Peyer's patch (tissue), 4 donors: ENCODE results near the gene RHBDD1. TPM values are rescaled to one million over a fixed set of nuclear protein-coding genes. Genes with fewer than 3 reads are reported as not detected.

Experiments used
- DNase-seq, 3 donors: peaks; one replicate each; pipeline ENCODE4 v3.0.0-alpha.2; 2017 to 2019
- H3K27ac ChIP-seq, 4 donors: fragments of 200-600 bp; sonication (generic); one replicate each; pipeline ENCODE4 v1.5.1; 2016 to 2019
- H3K27me3 ChIP-seq, 2 donors: fragments of 200-600 bp; sonication (generic); one replicate each; pipeline ENCODE4 v1.5.1; 2019
- H3K36me3 ChIP-seq, 3 donors: fragments of 200-600 bp; sonication (generic); one replicate each; pipeline ENCODE4 v1.5.1; 2016 to 2019
- H3K4me1 ChIP-seq, 4 donors: fragments of 200-600 bp; sonication (generic); one replicate each; pipeline ENCODE4 v1.5.1; 2016 to 2019
- H3K4me3 ChIP-seq, 4 donors: fragments of 200-600 bp; sonication (generic); 1 replicate in 3 of 4; 2 replicates in 1 of 4; pipeline ENCODE4 v1.5.1; 2016 to 2019; ENCODE audit warnings: mild to moderate bottlenecking in 1 of 4
- H3K9me3 ChIP-seq, 4 donors: fragments of 200-600 bp; sonication (generic); one replicate each; pipeline ENCODE4 v1.5.1; 2016 to 2019; ENCODE audit warnings: mild to moderate bottlenecking in 1 of 4
- CTCF ChIP-seq, 6 experiments: fragments of 450-650 bp in 4 of 6; fragments of 200-600 bp in 2 of 6; sonication (generic) in 1 of 6; IDR thresholded peaks; one replicate each; pipeline ENCODE4 v1.5.1; 2017 to 2019; ENCODE audit warnings: antibody characterized with exemption in 6 of 6, mild to moderate bottlenecking in 3 of 6, moderate library complexity in 1 of 6
- POLR2A ChIP-seq, 2 donors: fragments of 450-650 bp; IDR thresholded peaks; one replicate each; pipeline ENCODE4 v1.5.1; 2017; ENCODE audit warnings: antibody characterized with exemption in 2 of 2, mild to moderate bottlenecking in 2 of 2, moderate library complexity in 2 of 2
- total RNA-seq, 4 donors: library from RNA; depleted of rRNA; stranded (reverse); fragments of >200 nt; gene quantifications; one replicate each; pipeline ENCODE4 v1.1.0, GENCODE V29; 2016

RHBDD1 gene
- total RNA-seq, 4 donors from 2014 or later = 12.6 to 68.5 (median 30.6) TPM

GRCh38 chr2:226904592-226904991 lies 68.7 kb downstream of the RHBDD1 start:
- TF ChIP-seq CTCF (IDR thresholded peaks at IDR 0.05) (no peak), POLR2A (IDR thresholded peaks at IDR 0.05) (no peak)
- Histone ChIP-seq H3K4me1 (peaks cover 0 to 6% (median 3%) of the 10 kb centered on the region in 4 donors), H3K27ac (peak overlapping the region in 2 of 4 donors; percentile 63 to 82), H3K4me3 (no peak overlapping the region), H3K27me3 (no peaks in the 10 kb centered on the region), H3K9me3 (no peaks in the 10 kb centered on the region), H3K36me3 (no peaks in the 10 kb centered on the region)
- DNase-seq = no peak

- DNase-seq = peak in 2 of 3 donors; percentile 66 to 69
- peaks cover 0 to 8% (median 3%) of the 10 kb centered on the region in 4 donors for H3K4me1 ChIP-seq
- no peaks in the 10 kb centered on the region for H3K36me3 ChIP-seq
- peak overlapping the region in 2 of 4 donors; percentile 63 to 82 for H3K27ac ChIP-seq
- no peaks in the 10 kb centered on the region for H3K9me3 ChIP-seq
- H3K4me3 ChIP-seq = no peak overlapping the region
- no peaks in the 10 kb centered on the region for H3K27me3 ChIP-seq
- TF ChIP-seq CTCF (IDR thresholded peaks at IDR 0.05) (no peak), POLR2A (IDR thresholded peaks at IDR 0.05) (no peak)
Observed at GRCh38 chr2:226905718-226906117, 69.9 kb downstream of the RHBDD1 start.

- Histone ChIP-seq H3K4me1 (peaks cover 0 to 8% (median 3%) of the 10 kb centered on the region in 4 donors), H3K4me3 (peak overlapping the region in 1 of 4 donors; percentile 7), H3K9me3 (no peaks in the 10 kb centered on the region), H3K36me3 (no peaks in the 10 kb centered on the region), H3K27me3 (no peaks in the 10 kb centered on the region), H3K27ac (peak overlapping the region in 2 of 4 donors; percentile 63 to 82)
- TF ChIP-seq CTCF (IDR thresholded peaks at IDR 0.05) = no peak
- no peak for TF ChIP-seq POLR2A (IDR thresholded peaks at IDR 0.05)
- peak in 2 of 3 donors; percentile 54 to 56 for DNase-seq
Observed at GRCh38 chr2:226906163-226906693, 70.4 kb downstream of the RHBDD1 start.

- peak in 1 of 3 donors; percentile 35 for DNase-seq
- TF ChIP-seq POLR2A (IDR thresholded peaks at IDR 0.05) (no peak), CTCF (IDR thresholded peaks at IDR 0.05) (no peak)
- Histone ChIP-seq H3K36me3 (no peaks in the 10 kb centered on the region), H3K27me3 (no peaks in the 10 kb centered on the region), H3K9me3 (no peaks in the 10 kb centered on the region), H3K27ac (peak overlapping the region in 3 of 4 donors; percentile 2 to 82 (median 63)), H3K4me3 (no peak overlapping the region), H3K4me1 (peaks cover 0 to 8% (median 3%) of the 10 kb centered on the region in 4 donors)
Observed at GRCh38 chr2:226909126-226909525, 73.3 kb downstream of the RHBDD1 start.

- H3K27me3 ChIP-seq = no peaks in the 10 kb centered on the region
- peaks cover 0 to 8% (median 3%) of the 10 kb centered on the region in 4 donors for H3K4me1 ChIP-seq
- no peak overlapping the region for H3K4me3 ChIP-seq
- no peak for TF ChIP-seq POLR2A (IDR thresholded peaks at IDR 0.05)
- DNase-seq = no peak
- no peaks in the 10 kb centered on the region for H3K36me3 ChIP-seq
- H3K9me3 ChIP-seq = no peaks in the 10 kb centered on the region
- peak overlapping the region in 2 of 4 donors; percentile 63 to 82 for H3K27ac ChIP-seq
Observed at GRCh38 chr2:226909836-226910235, 74.0 kb downstream of the RHBDD1 start.

GRCh38 chr2:226910384-226910783 lies 74.5 kb downstream of the RHBDD1 start:
- Histone ChIP-seq H3K27ac (peak overlapping the region in 2 of 4 donors; percentile 63 to 82), H3K9me3 (no peaks in the 10 kb centered on the region), H3K4me3 (no peak overlapping the region), H3K4me1 (peaks cover 0 to 8% (median 3%) of the 10 kb centered on the region in 4 donors), H3K36me3 (no peaks in the 10 kb centered on the region), H3K27me3 (no peaks in the 10 kb centered on the region)
- no peak for DNase-seq
- TF ChIP-seq POLR2A (IDR thresholded peaks at IDR 0.05) (no peak), CTCF (IDR thresholded peaks at IDR 0.05) (no peak)
